Ishikawa (cell line): ENCODE data around the gene PLA2G2F.

Experiments used
- CEBPB ChIP-seq: IDR thresholded peaks from 2 replicates; pipeline ENCODE4 v1.6.1; 2012
- CREB1 ChIP-seq: IDR thresholded peaks from 2 replicates; pipeline ENCODE4 v1.6.1; 2012; ENCODE audit warnings: low read depth
- EGR1 ChIP-seq: IDR thresholded peaks from 2 replicates; pipeline ENCODE4 v1.6.1; 2012
- EP300 ChIP-seq: IDR thresholded peaks from 2 replicates; pipeline ENCODE4 v1.6.1; 2012; ENCODE audit warnings: borderline replicate concordance
- FOXM1 ChIP-seq: IDR thresholded peaks from 2 replicates; pipeline ENCODE4 v1.6.1; 2012; ENCODE audit warnings: low read depth, borderline replicate concordance
- MAX ChIP-seq: IDR thresholded peaks from 2 replicates; pipeline ENCODE4 v1.6.1; 2012
- NFIC ChIP-seq: IDR thresholded peaks from 2 replicates; pipeline ENCODE4 v1.6.1; 2012
- REST ChIP-seq: IDR thresholded peaks from 2 replicates; pipeline ENCODE4 v1.6.1; 2012; ENCODE audit warnings: low read depth, mild to moderate bottlenecking
- TCF12 ChIP-seq: IDR thresholded peaks from 2 replicates; pipeline ENCODE4 v1.6.1; 2012; ENCODE audit warnings: low read depth
- TEAD4 ChIP-seq: IDR thresholded peaks from 2 replicates; pipeline ENCODE4 v1.6.1; 2012
- USF1 ChIP-seq: IDR thresholded peaks from 2 replicates; pipeline ENCODE4 v1.6.1; 2012
- YY1 ChIP-seq: IDR thresholded peaks from 2 replicates; pipeline ENCODE4 v1.6.1; 2012; ENCODE audit warnings: low read depth
- ZBTB7A ChIP-seq: IDR thresholded peaks from 2 replicates; pipeline ENCODE4 v1.6.1; 2012; ENCODE audit warnings: low read depth

Gene PLA2G2F

GRCh38 chr1:20199840-20200239 lies 60.7 kb downstream of the PLA2G2F start:
- TF ChIP-seq REST (no peak), FOXM1 (no peak), EP300 (no peak), YY1 (no peak), MAX (no peak), USF1 (no peak), CEBPB (no peak), NFIC (no peak), EGR1 (no peak), TEAD4 (no peak), CREB1 (no peak), ZBTB7A (no peak), TCF12 (no peak)
